ENCODE data around the gene CES4A. TPM values are rescaled to one million over a fixed set of nuclear protein-coding genes. Genes with fewer than 3 reads are reported as not detected.
"Not testable (repeated sequence)": the region's sequence is repeated elsewhere in the genome, so short reads cannot be mapped to it uniquely, and the experiment has no call there.

Gene CES4A
- total and polyA plus RNA-seq, 5 donors: 10.3 to 21.5 (median 11.6) TPM

DNA sequence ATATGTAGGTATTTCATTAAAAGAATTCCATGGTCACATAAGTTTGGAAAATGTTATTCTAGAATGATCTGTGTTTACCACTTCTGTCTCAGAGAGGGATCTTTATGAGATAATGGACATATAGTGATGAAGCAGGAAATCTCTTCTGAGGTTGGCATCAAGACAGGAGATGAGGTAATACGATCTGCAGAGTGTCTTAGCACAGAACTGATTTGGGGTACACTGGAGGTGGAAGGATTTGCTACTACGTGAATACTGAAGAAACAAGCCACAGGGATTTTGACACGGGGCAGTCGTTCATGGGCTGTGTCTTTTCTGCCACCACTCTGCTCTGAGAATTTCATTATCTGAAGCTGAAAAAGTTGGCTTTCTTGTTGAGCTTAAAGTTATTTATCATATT lies 46.1 kb downstream of the CES4A start:
- intact Hi-C loops (cut with DNase I): no loop called here
- Histone ChIP-seq H3K4me3 (ENCODE audit: low read length) (no peak overlapping the region), H3K9me3 (ENCODE audit: control insufficient read depth, low read length) (no peaks in the 10 kb centered on the region), H3K27ac (ENCODE audit: low read length) (no peak overlapping the region), H3K27me3 (ENCODE audit: control insufficient read depth, insufficient read depth) (no peaks in the 10 kb centered on the region), H3K4me1 (ENCODE audit: control insufficient read depth, insufficient read depth, low read length) (peaks cover 7% of the 10 kb centered on the region)
- WGBS: 18% methylated on average over 4 of the region's 4 CpGs
- DNase-seq (no peak), ATAC-seq (no peak)

DNA sequence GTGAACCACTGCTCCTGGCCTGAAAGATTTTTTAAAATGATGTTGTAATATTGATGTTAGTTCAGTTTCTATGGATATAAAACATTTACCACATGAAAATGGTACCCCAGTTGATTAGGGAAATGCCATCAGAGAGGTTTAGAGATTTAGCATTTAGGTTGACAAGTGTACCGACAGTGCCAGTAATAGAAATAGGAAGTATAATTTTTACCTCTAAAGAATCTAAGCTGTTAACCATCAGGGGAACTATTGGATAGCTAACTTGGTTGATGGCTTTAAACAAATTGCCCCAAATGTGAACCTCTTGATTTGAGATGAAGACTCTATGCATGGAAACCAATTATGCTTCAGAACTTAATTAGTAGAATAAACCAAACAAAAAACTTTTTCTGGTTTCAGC lies 47.0 kb downstream of the CES4A start:
- no peak for ATAC-seq
- WGBS: 77% methylated on average over 1 of the region's 1 CpG
- Histone ChIP-seq H3K27me3 (ENCODE audit: control insufficient read depth, insufficient read depth) (no peaks in the 10 kb centered on the region), H3K4me3 (ENCODE audit: low read length) (no peak overlapping the region), H3K27ac (ENCODE audit: low read length) (no peak overlapping the region), H3K9me3 (ENCODE audit: control insufficient read depth, low read length) (no peaks in the 10 kb centered on the region), H3K4me1 (ENCODE audit: control insufficient read depth, insufficient read depth, low read length) (peaks cover 7% of the 10 kb centered on the region)
- no peak for DNase-seq
- intact Hi-C loops (cut with DNase I): no loop called here

DNA sequence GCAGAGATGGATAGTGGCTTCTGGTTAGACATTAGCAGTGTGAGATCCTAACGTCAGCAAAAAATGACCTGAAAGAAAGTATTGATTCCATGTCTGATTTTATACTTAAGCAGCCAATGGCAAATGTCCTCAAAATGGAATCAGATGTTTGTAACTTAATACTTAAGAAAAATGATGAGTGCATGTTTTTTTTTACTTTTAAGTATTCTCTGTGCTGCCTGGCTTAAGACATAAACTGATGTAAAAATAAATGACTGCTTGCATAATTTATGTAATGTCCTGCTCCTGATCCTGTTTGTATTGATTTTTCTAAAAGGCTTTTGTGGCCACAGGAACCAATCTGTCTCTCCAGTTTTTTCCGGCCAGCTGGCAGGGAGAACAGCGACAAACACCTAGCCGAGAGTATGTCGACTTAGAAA lies 47.9 kb downstream of the CES4A start:
- WGBS: 79% methylated on average over 5 of the region's 5 CpGs
- Histone ChIP-seq H3K27ac (ENCODE audit: low read length) (no peak overlapping the region), H3K9me3 (ENCODE audit: control insufficient read depth, low read length) (no peaks in the 10 kb centered on the region), H3K4me1 (ENCODE audit: control insufficient read depth, insufficient read depth, low read length) (peaks cover 3% of the 10 kb centered on the region), H3K27me3 (ENCODE audit: control insufficient read depth, insufficient read depth) (no peaks in the 10 kb centered on the region), H3K4me3 (ENCODE audit: low read length) (no peak overlapping the region)
- no peak for DNase-seq
- no peak for ATAC-seq
- intact Hi-C loops (cut with DNase I): no loop called here

DNA sequence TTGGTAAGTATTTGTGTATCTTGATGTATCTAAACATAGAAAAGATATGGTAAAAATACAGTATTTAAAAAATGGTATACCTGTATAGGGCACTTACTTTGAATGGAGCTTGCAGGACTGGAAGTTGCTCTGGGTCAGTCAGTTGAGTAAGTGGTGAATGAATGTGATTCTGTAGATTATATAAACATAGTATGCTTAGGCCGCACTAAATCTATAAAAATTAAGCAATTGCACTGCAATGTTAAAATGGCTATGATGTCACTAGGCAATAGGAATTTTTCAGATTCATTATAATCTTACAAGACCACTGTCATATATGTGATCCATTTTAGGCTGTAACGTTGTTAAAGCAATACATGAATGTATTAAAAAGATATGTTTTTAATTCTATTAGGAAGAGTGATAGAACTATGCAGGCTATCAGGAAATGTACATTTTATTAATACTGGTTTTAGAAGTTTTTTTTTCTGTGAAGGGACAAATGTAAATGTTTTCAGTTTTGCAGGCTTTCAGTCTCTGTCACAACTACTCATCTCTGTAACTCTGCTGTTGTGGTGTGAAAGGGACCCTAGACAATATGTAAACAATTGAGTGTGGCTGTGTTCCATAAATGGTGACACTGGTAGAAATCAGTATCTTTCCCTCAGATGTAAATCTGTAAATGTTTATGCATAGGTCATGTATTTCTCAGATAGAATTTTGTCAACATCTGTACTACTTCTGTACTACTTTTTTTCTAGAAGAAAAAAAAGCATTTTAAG lies 51.1 kb downstream of the CES4A start:
- H3K9me3 ChIP-seq (ENCODE audit: control insufficient read depth, low read length): no peaks in the 10 kb centered on the region
- no peak overlapping the region for H3K27ac ChIP-seq (ENCODE audit: low read length)
- intact Hi-C loops (cut with DNase I): no loop called here
- ATAC-seq: no peak
- peaks cover 3% of the 10 kb centered on the region for H3K4me1 ChIP-seq (ENCODE audit: control insufficient read depth, insufficient read depth, low read length)
- 86% methylated on average over 2 of the region's 2 CpGs for WGBS
- no peaks in the 10 kb centered on the region for H3K27me3 ChIP-seq (ENCODE audit: control insufficient read depth, insufficient read depth)
- H3K4me3 ChIP-seq (ENCODE audit: low read length): no peak overlapping the region
- DNase-seq: no peak

DNA sequence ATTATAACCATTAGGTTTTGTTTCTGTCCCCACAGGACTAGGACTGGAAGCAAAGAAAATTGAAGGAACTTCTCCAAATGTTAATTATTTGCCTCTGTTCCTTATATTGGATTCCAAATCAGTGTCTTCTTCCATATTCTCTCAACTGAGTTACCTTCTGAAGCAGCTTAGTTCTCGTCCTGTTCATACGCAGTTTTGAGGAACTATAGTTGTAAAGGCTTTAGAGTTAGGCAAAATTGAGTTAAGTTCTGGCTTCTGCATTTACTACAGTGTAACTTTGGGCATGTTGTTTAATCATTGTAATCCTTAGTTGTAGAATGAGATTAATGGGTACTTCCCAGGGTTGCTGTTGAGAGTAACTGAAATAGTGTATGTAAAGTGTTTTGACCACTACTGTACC lies 51.8 kb downstream of the CES4A start:
- DNase-seq (no peak), ATAC-seq (no peak)
- intact Hi-C loops (cut with DNase I): no loop called here
- Histone ChIP-seq H3K27ac (ENCODE audit: low read length) (no peak overlapping the region), H3K4me3 (ENCODE audit: low read length) (no peak overlapping the region), H3K4me1 (ENCODE audit: control insufficient read depth, insufficient read depth, low read length) (peaks cover 1% of the 10 kb centered on the region), H3K27me3 (ENCODE audit: control insufficient read depth, insufficient read depth) (no peaks in the 10 kb centered on the region), H3K9me3 (ENCODE audit: control insufficient read depth, low read length) (no peaks in the 10 kb centered on the region)
- 77% methylated on average over 2 of the region's 2 CpGs for WGBS

DNA sequence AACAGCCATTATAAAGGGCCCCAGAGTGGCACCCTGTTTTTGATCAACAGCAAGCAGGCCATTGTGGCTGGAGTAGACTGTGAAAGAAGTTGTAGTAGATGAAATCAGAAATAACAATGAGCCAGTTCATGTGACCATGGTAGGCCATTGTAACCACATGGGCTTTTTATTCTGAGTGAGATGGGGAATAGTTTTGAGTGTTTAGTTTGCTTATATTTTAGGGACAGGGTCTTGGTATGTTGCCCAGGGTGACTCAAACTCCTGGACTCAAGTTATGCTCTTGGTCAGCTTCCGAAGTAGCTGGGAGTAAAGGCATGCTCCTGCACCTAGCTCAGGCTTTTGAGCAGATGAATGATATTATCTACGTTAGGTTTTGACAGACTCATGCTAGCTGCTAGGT lies 52.5 kb downstream of the CES4A start:
- DNase-seq: no peak
- Histone ChIP-seq H3K27me3 (ENCODE audit: control insufficient read depth, insufficient read depth) (no peaks in the 10 kb centered on the region), H3K4me1 (ENCODE audit: control insufficient read depth, insufficient read depth, low read length) (peaks cover 1% of the 10 kb centered on the region), H3K27ac (ENCODE audit: low read length) (no peak overlapping the region), H3K4me3 (ENCODE audit: low read length) (no peak overlapping the region), H3K9me3 (ENCODE audit: control insufficient read depth, low read length) (no peaks in the 10 kb centered on the region)
- intact Hi-C loops (cut with DNase I): no loop called here
- no peak for ATAC-seq
- 67% methylated on average over 2 of the region's 2 CpGs for WGBS

DNA sequence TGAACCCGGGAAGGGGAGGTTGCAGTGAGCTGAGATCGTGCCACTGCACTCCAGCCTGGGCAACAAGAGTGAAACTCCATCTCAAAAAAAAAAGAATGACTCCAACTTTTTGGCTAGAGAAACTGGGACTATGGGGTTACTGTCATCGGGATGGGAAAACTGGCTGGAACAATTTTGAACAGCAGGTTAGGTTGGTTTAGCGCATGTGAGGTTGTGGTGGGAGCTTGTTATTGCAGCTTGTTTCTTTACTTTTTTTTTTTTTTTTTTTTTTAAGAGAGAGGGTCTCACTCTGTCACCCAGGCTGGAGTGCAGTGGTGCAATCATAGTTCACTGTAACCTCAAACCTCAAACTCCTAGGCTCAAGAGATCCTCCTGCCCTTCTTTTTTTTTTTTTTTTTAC lies 53.1 kb downstream of the CES4A start:
- H3K4me3 ChIP-seq (ENCODE audit: low read length); H3K27ac ChIP-seq (ENCODE audit: low read length); H3K27me3 ChIP-seq (ENCODE audit: control insufficient read depth, insufficient read depth); DNase-seq; H3K9me3 ChIP-seq (ENCODE audit: control insufficient read depth, low read length); H3K4me1 ChIP-seq (ENCODE audit: control insufficient read depth, insufficient read depth, low read length); intact Hi-C loops (cut with DNase I); ATAC-seq: not testable (repeated sequence)
- 82% methylated on average over 4 of the region's 4 CpGs for WGBS

DNA sequence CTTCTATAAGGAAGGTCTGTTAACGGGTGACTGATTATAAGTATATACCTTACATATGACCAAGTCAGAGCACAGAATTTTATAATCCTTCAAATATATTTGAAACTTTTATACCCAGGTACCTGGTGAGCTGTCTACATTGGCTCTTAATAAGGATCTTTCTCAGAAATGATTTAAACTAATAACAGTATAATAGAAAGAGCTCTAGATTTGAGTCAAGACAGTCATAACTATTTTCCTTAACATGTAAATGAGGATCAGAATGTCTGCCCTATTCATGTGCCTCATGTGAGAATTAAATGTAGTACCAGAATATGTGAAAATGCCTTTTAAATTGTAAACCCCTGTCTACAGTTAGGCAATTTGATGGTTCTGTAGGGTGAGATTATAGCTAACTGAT lies 55.0 kb downstream of the CES4A start:
- H3K27me3 ChIP-seq (ENCODE audit: control insufficient read depth, insufficient read depth): no peaks in the 10 kb centered on the region
- ATAC-seq (no peak), DNase-seq (no peak)
- WGBS: 94% methylated on average over 1 of the region's 1 CpG
- intact Hi-C loops (cut with DNase I): no loop called here
- no peak overlapping the region for H3K4me3 ChIP-seq (ENCODE audit: low read length)
- no peaks in the 10 kb centered on the region for H3K9me3 ChIP-seq (ENCODE audit: control insufficient read depth, low read length)
- no peak overlapping the region for H3K27ac ChIP-seq (ENCODE audit: low read length)
- H3K4me1 ChIP-seq (ENCODE audit: control insufficient read depth, insufficient read depth, low read length): peaks cover 1% of the 10 kb centered on the region

DNA sequence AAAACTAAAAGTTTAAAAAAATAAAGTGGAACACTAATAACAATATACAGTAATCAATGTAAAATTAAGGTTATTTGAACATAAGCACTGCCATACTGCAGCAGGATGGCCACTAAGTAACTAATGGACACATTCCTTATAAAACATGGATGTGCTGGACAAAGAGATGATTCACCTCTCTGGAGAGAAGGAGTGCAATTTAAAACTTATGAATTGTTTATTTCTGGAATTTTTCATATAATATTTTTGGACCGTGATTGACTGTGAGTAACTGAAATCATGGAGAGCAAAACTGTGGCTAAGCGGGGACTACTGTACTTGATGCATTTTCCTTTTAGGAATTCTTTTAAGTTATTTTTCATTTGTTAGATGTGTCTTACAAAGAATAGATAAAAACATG lies 62.4 kb downstream of the CES4A start:
- H3K9me3 ChIP-seq (ENCODE audit: control insufficient read depth, low read length): no peaks in the 10 kb centered on the region
- ATAC-seq (no peak), DNase-seq (no peak)
- H3K4me1 ChIP-seq (ENCODE audit: control insufficient read depth, insufficient read depth, low read length): no peaks in the 10 kb centered on the region
- intact Hi-C loops (cut with DNase I): no loop called here
- H3K27ac ChIP-seq (ENCODE audit: low read length): no peak overlapping the region
- no peak overlapping the region for H3K4me3 ChIP-seq (ENCODE audit: low read length)
- H3K27me3 ChIP-seq (ENCODE audit: control insufficient read depth, insufficient read depth): no peaks in the 10 kb centered on the region
- 92% methylated on average over 2 of the region's 2 CpGs for WGBS

DNA sequence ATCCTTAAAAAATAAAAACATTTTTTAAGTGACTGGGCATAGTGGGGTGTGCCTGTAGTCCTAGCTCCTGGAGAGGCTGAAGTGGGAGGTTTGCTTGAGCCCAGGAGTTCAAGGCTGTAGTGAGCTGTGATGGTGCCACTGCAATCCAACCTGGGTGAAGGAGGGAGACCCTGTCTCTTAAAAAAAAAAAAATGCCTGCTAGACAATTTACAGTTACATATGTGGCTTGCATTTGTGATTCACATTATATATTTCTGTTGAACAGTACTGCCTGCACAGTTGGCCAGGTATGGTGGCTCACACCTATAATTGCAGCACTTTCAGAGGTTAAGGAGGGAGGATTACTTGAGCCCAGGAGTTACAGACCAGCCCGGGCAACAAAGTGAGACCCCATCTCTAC lies 64.0 kb downstream of the CES4A start:
- no peaks in the 10 kb centered on the region for H3K27me3 ChIP-seq (ENCODE audit: control insufficient read depth, insufficient read depth)
- H3K4me1 ChIP-seq (ENCODE audit: control insufficient read depth, insufficient read depth, low read length): no peaks in the 10 kb centered on the region
- ATAC-seq (no peak), DNase-seq (no peak)
- no peaks in the 10 kb centered on the region for H3K9me3 ChIP-seq (ENCODE audit: control insufficient read depth, low read length)
- 79% methylated on average over 1 of the region's 1 CpG for WGBS
- no peak overlapping the region for H3K27ac ChIP-seq (ENCODE audit: low read length)
- H3K4me3 ChIP-seq (ENCODE audit: low read length): no peak overlapping the region
- intact Hi-C loops (cut with DNase I): no loop called here

DNA sequence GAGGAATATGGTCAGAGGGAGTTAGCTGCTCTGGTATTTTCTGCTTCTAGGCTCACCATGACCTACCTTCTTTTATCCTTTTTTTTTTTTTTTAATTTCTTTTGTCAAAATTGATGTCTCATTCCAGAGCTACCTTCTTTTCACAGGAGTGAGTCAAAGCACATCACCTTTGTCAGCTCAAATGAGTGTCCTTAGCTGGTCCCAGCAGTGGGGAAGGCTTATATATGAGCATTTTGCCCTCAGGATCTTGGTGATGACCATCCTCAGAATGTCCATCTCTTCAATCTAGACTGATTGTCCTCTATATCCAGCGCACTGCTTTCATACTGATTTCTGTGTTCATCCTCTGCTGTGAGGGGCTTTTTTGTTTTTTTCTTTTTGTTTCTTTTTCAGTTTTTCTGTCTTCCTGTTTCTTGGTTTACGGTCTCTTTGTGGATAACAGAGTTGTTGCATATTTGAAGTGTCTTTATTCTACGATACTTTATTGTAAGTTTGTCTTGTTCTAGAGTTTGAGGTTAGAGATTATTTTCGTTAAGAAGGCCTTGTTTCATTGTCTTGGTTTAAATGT lies 65.5 kb downstream of the CES4A start:
- DNase-seq: no peak
- Histone ChIP-seq H3K9me3 (ENCODE audit: control insufficient read depth, low read length) (no peaks in the 10 kb centered on the region), H3K4me1 (ENCODE audit: control insufficient read depth, insufficient read depth, low read length) (no peaks in the 10 kb centered on the region), H3K27me3 (ENCODE audit: control insufficient read depth, insufficient read depth) (no peaks in the 10 kb centered on the region), H3K27ac (ENCODE audit: low read length) (no peak overlapping the region), H3K4me3 (ENCODE audit: low read length) (no peak overlapping the region)
- WGBS: 78% methylated on average over 4 of the region's 4 CpGs
- intact Hi-C loops (cut with DNase I): no loop called here
- no peak for ATAC-seq

DNA sequence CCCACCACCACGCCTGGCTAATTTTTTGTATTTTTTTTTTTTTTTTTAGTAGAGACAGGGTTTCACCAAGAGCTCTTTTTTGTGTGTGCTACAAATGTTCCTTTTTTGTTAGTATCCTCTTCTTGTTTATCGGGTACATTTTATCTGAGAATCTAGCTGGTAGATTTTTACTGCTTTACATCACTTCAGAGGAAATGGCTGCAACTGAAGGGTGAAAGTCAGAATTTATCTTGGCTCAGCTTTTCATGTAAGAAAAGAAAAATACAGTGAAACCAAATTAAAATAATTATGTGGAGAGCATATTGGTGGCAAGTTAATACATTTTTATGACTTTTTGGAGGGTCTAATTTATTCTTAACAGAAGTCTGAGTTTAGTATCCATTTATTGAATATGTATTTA lies 66.5 kb downstream of the CES4A start:
- H3K4me1 ChIP-seq (ENCODE audit: control insufficient read depth, insufficient read depth, low read length): no peaks in the 10 kb centered on the region
- intact Hi-C loops (cut with DNase I): no loop called here
- H3K9me3 ChIP-seq (ENCODE audit: control insufficient read depth, low read length): no peaks in the 10 kb centered on the region
- ATAC-seq: no peak
- H3K27me3 ChIP-seq (ENCODE audit: control insufficient read depth, insufficient read depth): no peaks in the 10 kb centered on the region
- H3K4me3 ChIP-seq (ENCODE audit: low read length): no peak overlapping the region
- DNase-seq: no peak
- WGBS: 91% methylated on average over 2 of the region's 2 CpGs
- no peak overlapping the region for H3K27ac ChIP-seq (ENCODE audit: low read length)

Data from right cardiac atrium (tissue), 5 donors.